OCI-LY7 (cell line): ENCODE data around the gene SPSB3. TPM values are rescaled to one million over a fixed set of nuclear protein-coding genes. Genes with fewer than 3 reads are reported as not detected.

ENCODE experiments used
- BruUV-seq: library from RNA; stranded (reverse); fragments of 400-500 nt; replicated peaks from 2 replicates; lab custom pipeline; 2021; lab: Mats Ljungman, UMichigan
- CTCF ChIA-PET: fragments of 300-600 bp; sonication (Branson Sonifier 250); formaldehyde crosslinking; loops from one replicate; lab custom pipeline; 2022; ENCODE audit warnings: antibody characterized with exemption; ENCODE audit not compliant: unreplicated experiment; lab: Charles Lee
- POLR2A ChIA-PET: fragments of 300-600 bp; sonication (Branson Sonifier 250); formaldehyde crosslinking; loops from one replicate; lab custom pipeline; 2022; ENCODE audit warnings: antibody characterized with exemption; lab: Charles Lee
- DNase-seq: peaks from one replicate; pipeline ENCODE4 v3.0.0-alpha.2; 2015; ENCODE audit warnings: low spot score
- H2AFZ ChIP-seq: fragments of 200-600 bp; sonication (generic), shearing (Covaris generic); 2 replicates; pipeline ENCODE4 v1.6.1; 2014; ENCODE audit warnings: mild to moderate bottlenecking, antibody characterized with exemption, low read length, moderate library complexity
- H3K27ac ChIP-seq: fragments of 200-600 bp; sonication (generic); 2 replicates; pipeline ENCODE4 v1.5.1; 2014; ENCODE audit warnings: mixed run types, low read depth, mild to moderate bottlenecking, moderate library complexity, low read length, inconsistent platforms; ENCODE audit not compliant: poor library complexity, severe bottlenecking
- H3K36me3 ChIP-seq: fragments of 200-600 bp; sonication (generic); 2 replicates; pipeline ENCODE4 v1.6.1; 2014; ENCODE audit warnings: mild to moderate bottlenecking, antibody characterized with exemption, low read length, moderate library complexity, mixed read lengths; ENCODE audit not compliant: insufficient read depth
- H3K4me1 ChIP-seq: fragments of 200-600 bp; sonication (generic); 2 replicates; pipeline ENCODE4 v1.5.1; 2014; ENCODE audit warnings: mild to moderate bottlenecking, low read length; ENCODE audit not compliant: insufficient read depth, poor library complexity, severe bottlenecking
- H3K4me2 ChIP-seq: fragments of 200-600 bp; sonication (generic); 2 replicates; pipeline ENCODE4 v1.6.1; 2014; ENCODE audit warnings: mild to moderate bottlenecking, low read length
- H3K4me3 ChIP-seq: fragments of 200-600 bp; sonication (generic); 2 replicates; pipeline ENCODE4 v1.5.1; 2014; ENCODE audit warnings: mild to moderate bottlenecking, low read depth, low read length; ENCODE audit not compliant: poor library complexity, severe bottlenecking
- H3K79me2 ChIP-seq: fragments of 200-600 bp; sonication (generic); 2 replicates; pipeline ENCODE4 v1.6.1; 2016; ENCODE audit warnings: low read depth, mild to moderate bottlenecking, low read length, moderate library complexity, mixed read lengths; ENCODE audit not compliant: insufficient read depth
- H3K9me2 ChIP-seq: fragments of 200-600 bp; sonication (generic); 2 replicates; pipeline ENCODE4 v1.6.1; 2016; ENCODE audit warnings: mild to moderate bottlenecking, low read length, mixed read lengths; ENCODE audit not compliant: insufficient read depth
- H3K9me3 ChIP-seq: fragments of 200-600 bp; sonication (generic); 2 replicates; pipeline ENCODE4 v1.6.1; 2014; ENCODE audit warnings: mild to moderate bottlenecking, mixed run types, low read length, mixed read lengths
- H4K20me1 ChIP-seq: fragments of 200-600 bp; sonication (generic); 2 replicates; pipeline ENCODE4 v1.6.1; 2014; ENCODE audit warnings: mild to moderate bottlenecking, antibody characterized with exemption, low read length, moderate library complexity, mixed read lengths; ENCODE audit not compliant: insufficient read depth
- EZH2phosphoT487 ChIP-seq: fragments of 200-600 bp; sonication (generic); IDR thresholded peaks from 2 replicates; pipeline ENCODE4 v1.6.1; 2018; ENCODE audit warnings: low read depth, borderline replicate concordance, mild to moderate bottlenecking, mixed run types, antibody characterized with exemption, low read length, moderate library complexity, mixed read lengths
- intact Hi-C: fragments of 100-400 bp; cut with micrococcal nuclease; formaldehyde crosslinking; loops from one replicate; pipeline ENCODE4 v1.10.0; 2022; ENCODE audit not compliant: unreplicated experiment
- total RNA-seq, 2 experiments: library from RNA; depleted of rRNA in 1 of 2; stranded (reverse); fragments of >200 nt in 1 of 2; shearing (Covaris generic) in 1 of 2; gene quantifications; 2 replicates each; pipeline ENCODE4 v1.2.3, GENCODE V29; 2014 to 2022
- TF ChIP-seq, protein P1 (sequence below): fragments of 200-600 bp; sonication (generic); conservative IDR thresholded peaks from 2 replicates; pipeline ENCODE4 v1.5.1; 2014; ENCODE audit warnings: mild to moderate bottlenecking, antibody characterized with exemption, low read length, moderate library complexity, mixed read lengths

Gene SPSB3
- total RNA-seq, 2 experiments from 2014 or later, result 33.6 to 52.4 TPM

DNA sequence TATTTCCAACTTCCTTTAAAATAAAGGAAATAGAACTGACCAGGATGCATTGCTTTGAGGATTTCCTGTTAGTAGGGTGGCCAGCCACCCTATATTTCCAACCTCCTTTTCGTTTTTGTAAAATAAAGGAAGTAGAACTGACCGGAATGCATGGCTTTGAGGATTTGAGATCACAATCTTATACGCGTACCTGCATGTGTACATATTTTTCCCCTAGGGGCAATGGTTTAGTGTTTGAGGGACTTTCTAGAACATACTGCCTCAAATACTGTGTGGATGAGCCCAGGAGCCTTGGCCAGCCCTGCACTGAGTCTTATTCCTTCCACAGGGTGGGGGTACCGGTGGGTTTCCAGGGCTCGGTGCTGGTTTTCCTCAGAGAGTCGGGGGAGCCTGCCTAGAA lies 50.8 kb downstream of the SPSB3 start:
- H3K9me2 ChIP-seq, result no peaks in the 10 kb centered on the region
- H3K4me2 ChIP-seq, result no peak overlapping the region
- intact Hi-C loops, result no loop called here
- peaks cover 62% of the 10 kb centered on the region for H3K36me3 ChIP-seq
- H4K20me1 ChIP-seq, result no peaks in the 10 kb centered on the region
- ChIA-PET CTCF (no interaction called here), POLR2A (no interaction called here)
- H3K9me3 ChIP-seq, result peaks cover 16% of the 10 kb centered on the region
- BruUV-seq, result no TSS peak
- H2AFZ ChIP-seq, result no peak overlapping the region
- no peaks in the 10 kb centered on the region for H3K79me2 ChIP-seq
- H3K4me3 ChIP-seq, result no peak overlapping the region
- no peak for TF ChIP-seq EZH2phosphoT487
- TF ChIP-seq, protein P1, sequence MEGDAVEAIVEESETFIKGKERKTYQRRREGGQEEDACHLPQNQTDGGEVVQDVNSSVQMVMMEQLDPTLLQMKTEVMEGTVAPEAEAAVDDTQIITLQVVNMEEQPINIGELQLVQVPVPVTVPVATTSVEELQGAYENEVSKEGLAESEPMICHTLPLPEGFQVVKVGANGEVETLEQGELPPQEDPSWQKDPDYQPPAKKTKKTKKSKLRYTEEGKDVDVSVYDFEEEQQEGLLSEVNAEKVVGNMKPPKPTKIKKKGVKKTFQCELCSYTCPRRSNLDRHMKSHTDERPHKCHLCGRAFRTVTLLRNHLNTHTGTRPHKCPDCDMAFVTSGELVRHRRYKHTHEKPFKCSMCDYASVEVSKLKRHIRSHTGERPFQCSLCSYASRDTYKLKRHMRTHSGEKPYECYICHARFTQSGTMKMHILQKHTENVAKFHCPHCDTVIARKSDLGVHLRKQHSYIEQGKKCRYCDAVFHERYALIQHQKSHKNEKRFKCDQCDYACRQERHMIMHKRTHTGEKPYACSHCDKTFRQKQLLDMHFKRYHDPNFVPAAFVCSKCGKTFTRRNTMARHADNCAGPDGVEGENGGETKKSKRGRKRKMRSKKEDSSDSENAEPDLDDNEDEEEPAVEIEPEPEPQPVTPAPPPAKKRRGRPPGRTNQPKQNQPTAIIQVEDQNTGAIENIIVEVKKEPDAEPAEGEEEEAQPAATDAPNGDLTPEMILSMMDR, result no peak
- H3K4me1 ChIP-seq, result no peaks in the 10 kb centered on the region
- no peak overlapping the region for H3K27ac ChIP-seq
- no peak for DNase-seq

DNA sequence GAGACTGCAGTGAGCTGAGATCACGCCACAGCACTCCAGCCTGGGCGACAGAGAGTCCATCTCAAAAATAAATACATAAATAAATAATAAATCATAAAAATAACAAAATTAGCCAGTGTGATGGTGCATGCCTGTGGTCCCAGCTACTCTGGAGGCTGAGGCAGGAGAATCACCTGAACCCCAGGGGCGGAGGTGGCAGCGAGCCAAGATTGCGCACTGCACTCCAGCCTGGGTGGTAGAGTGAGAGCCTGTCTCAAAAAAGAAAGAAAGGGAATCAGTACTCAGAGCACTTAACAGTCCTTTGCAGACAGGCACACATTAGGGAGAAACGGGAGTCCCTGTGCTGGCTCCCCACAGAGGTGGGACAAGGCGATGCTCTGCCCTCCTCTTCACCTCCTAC lies 51.3 kb downstream of the SPSB3 start:
- H2AFZ ChIP-seq, result no peak overlapping the region
- peaks cover 14% of the 10 kb centered on the region for H3K9me3 ChIP-seq
- ChIA-PET POLR2A (no interaction called here), CTCF (no interaction called here)
- H3K4me3 ChIP-seq, result no peak overlapping the region
- H3K79me2 ChIP-seq, result no peaks in the 10 kb centered on the region
- no peaks in the 10 kb centered on the region for H3K4me1 ChIP-seq
- H3K4me2 ChIP-seq, result no peak overlapping the region
- TF ChIP-seq, protein P1, result no peak
- TF ChIP-seq EZH2phosphoT487, result no peak
- intact Hi-C loops, result no loop called here
- H4K20me1 ChIP-seq, result no peaks in the 10 kb centered on the region
- H3K36me3 ChIP-seq, result peaks cover 67% of the 10 kb centered on the region
- no peaks in the 10 kb centered on the region for H3K9me2 ChIP-seq
- no peak for DNase-seq
- no peak overlapping the region for H3K27ac ChIP-seq
- no TSS peak for BruUV-seq

DNA sequence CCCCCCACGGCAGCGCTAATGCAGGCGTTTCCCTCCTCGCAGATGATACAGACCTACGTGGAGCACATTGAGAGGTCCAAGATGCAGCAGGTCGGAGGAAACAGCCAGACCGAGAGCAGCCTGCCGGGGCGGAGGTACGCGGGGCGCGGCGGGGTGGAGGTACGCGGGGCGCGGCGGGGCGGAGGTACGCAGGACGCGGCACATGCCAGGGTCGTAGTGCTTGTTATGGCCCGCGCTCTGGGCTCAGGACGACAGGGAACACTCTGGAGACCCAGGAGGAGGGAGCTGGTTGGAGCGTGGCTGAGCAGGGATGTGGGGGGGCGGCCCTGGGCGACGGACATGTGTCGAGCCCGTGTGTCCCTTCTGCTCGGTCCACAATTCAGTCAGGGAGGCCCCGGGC lies 52.9 kb downstream of the SPSB3 start:
- Histone ChIP-seq H3K4me2 (no peak overlapping the region), H3K79me2 (no peaks in the 10 kb centered on the region), H3K4me3 (no peak overlapping the region), H4K20me1 (no peaks in the 10 kb centered on the region), H3K4me1 (no peaks in the 10 kb centered on the region), H2AFZ (no peak overlapping the region), H3K9me2 (no peaks in the 10 kb centered on the region), H3K36me3 (peaks cover 61% of the 10 kb centered on the region), H3K9me3 (no peaks in the 10 kb centered on the region), H3K27ac (no peak overlapping the region)
- no peak for DNase-seq
- ChIA-PET CTCF (no interaction called here), POLR2A (no interaction called here)
- BruUV-seq, result no TSS peak
- TF ChIP-seq, protein P1, result no peak
- no peak for TF ChIP-seq EZH2phosphoT487
- intact Hi-C loops, result no loop called here
